ENCODE measurements around the gene FCER2. TPM values are rescaled to one million over a fixed set of nuclear protein-coding genes. Genes with fewer than 3 reads are reported as not detected.

FCER2 gene
- total RNA-seq, 1 donor from 2014 or later, result under 0.01 TPM

- H3K9ac ChIP-seq (ENCODE audit: low read depth in 1 of 3, low read length in 3 of 3), result no peak overlapping the region
- no peak overlapping the region for H3K27ac ChIP-seq (ENCODE audit: low read depth, low read length)
- no peak overlapping the region for H3K4me3 ChIP-seq (ENCODE audit: low read length in 3 of 3)
- no peaks in the 10 kb centered on the region for H3K36me3 ChIP-seq (ENCODE audit: control insufficient read depth in 3 of 3, insufficient read depth in 3 of 3, low read length in 3 of 3)
- peaks cover 0 to 6% (median 4%) of the 10 kb centered on the region in 3 donors for H3K27me3 ChIP-seq (ENCODE audit: control insufficient read depth in 3 of 3, insufficient read depth in 3 of 3, low read length in 3 of 3)
- H3K9me3 ChIP-seq (ENCODE audit: control insufficient read depth in 3 of 3, low read length in 3 of 3), result no peaks in the 10 kb centered on the region
- no peaks in the 10 kb centered on the region for H3K4me1 ChIP-seq (ENCODE audit: control insufficient read depth in 3 of 3, insufficient read depth in 3 of 3, low read length in 3 of 3)
Observed at GRCh38 chr19:7722231-7722651, 20.3 kb upstream of the FCER2 start.

- no peak overlapping the region for H3K9ac ChIP-seq (ENCODE audit: low read depth in 1 of 3, low read length in 3 of 3)
- no peak overlapping the region for H3K27ac ChIP-seq (ENCODE audit: low read depth, low read length)
- H3K4me3 ChIP-seq (ENCODE audit: low read length in 3 of 3), result no peak overlapping the region
- peaks cover 0 to 5% (median 0%) of the 10 kb centered on the region in 3 donors for H3K9me3 ChIP-seq (ENCODE audit: control insufficient read depth in 3 of 3, low read length in 3 of 3)
- H3K36me3 ChIP-seq (ENCODE audit: control insufficient read depth in 3 of 3, insufficient read depth in 3 of 3, low read length in 3 of 3), result no peaks in the 10 kb centered on the region
- H3K4me1 ChIP-seq (ENCODE audit: control insufficient read depth in 3 of 3, insufficient read depth in 3 of 3, low read length in 3 of 3), result no peaks in the 10 kb centered on the region
- peaks cover 0 to 6% (median 4%) of the 10 kb centered on the region in 3 donors for H3K27me3 ChIP-seq (ENCODE audit: control insufficient read depth in 3 of 3, insufficient read depth in 3 of 3, low read length in 3 of 3)
Observed at GRCh38 chr19:7720351-7720750, 18.4 kb upstream of the FCER2 start.

GRCh38 chr19:7718668-7719067 is 16.7 kb upstream of the FCER2 start:
- Histone ChIP-seq H3K36me3 (ENCODE audit: control insufficient read depth in 3 of 3, insufficient read depth in 3 of 3, low read length in 3 of 3) (no peaks in the 10 kb centered on the region), H3K4me1 (ENCODE audit: control insufficient read depth in 3 of 3, insufficient read depth in 3 of 3, low read length in 3 of 3) (no peaks in the 10 kb centered on the region), H3K9me3 (ENCODE audit: control insufficient read depth in 3 of 3, low read length in 3 of 3) (peaks cover 0 to 5% (median 0%) of the 10 kb centered on the region in 3 donors), H3K27ac (ENCODE audit: low read depth, low read length) (no peak overlapping the region), H3K27me3 (ENCODE audit: control insufficient read depth in 3 of 3, insufficient read depth in 3 of 3, low read length in 3 of 3) (peaks cover 0 to 6% (median 4%) of the 10 kb centered on the region in 3 donors), H3K4me3 (ENCODE audit: low read length in 3 of 3) (no peak overlapping the region), H3K9ac (ENCODE audit: low read depth in 1 of 3, low read length in 3 of 3) (no peak overlapping the region)

- Histone ChIP-seq H3K4me1 (ENCODE audit: control insufficient read depth in 3 of 3, insufficient read depth in 3 of 3, low read length in 3 of 3) (no peaks in the 10 kb centered on the region), H3K36me3 (ENCODE audit: control insufficient read depth in 3 of 3, insufficient read depth in 3 of 3, low read length in 3 of 3) (no peaks in the 10 kb centered on the region), H3K9me3 (ENCODE audit: control insufficient read depth in 3 of 3, low read length in 3 of 3) (peaks cover 0 to 5% (median 0%) of the 10 kb centered on the region in 3 donors), H3K4me3 (ENCODE audit: low read length in 3 of 3) (no peak overlapping the region), H3K27ac (ENCODE audit: low read depth, low read length) (no peak overlapping the region), H3K9ac (ENCODE audit: low read depth in 1 of 3, low read length in 3 of 3) (no peak overlapping the region), H3K27me3 (ENCODE audit: control insufficient read depth in 3 of 3, insufficient read depth in 3 of 3, low read length in 3 of 3) (no peaks in the 10 kb centered on the region)
Observed at GRCh38 chr19:7716762-7717161, 14.8 kb upstream of the FCER2 start.

GRCh38 chr19:7715671-7716070 is 13.7 kb upstream of the FCER2 start:
- no peaks in the 10 kb centered on the region for H3K4me1 ChIP-seq (ENCODE audit: control insufficient read depth in 3 of 3, insufficient read depth in 3 of 3, low read length in 3 of 3)
- no peak overlapping the region for H3K4me3 ChIP-seq (ENCODE audit: low read length in 3 of 3)
- peaks cover 0 to 5% (median 0%) of the 10 kb centered on the region in 3 donors for H3K9me3 ChIP-seq (ENCODE audit: control insufficient read depth in 3 of 3, low read length in 3 of 3)
- H3K9ac ChIP-seq (ENCODE audit: low read depth in 1 of 3, low read length in 3 of 3), result no peak overlapping the region
- H3K27me3 ChIP-seq (ENCODE audit: control insufficient read depth in 3 of 3, insufficient read depth in 3 of 3, low read length in 3 of 3), result no peaks in the 10 kb centered on the region
- no peak overlapping the region for H3K27ac ChIP-seq (ENCODE audit: low read depth, low read length)
- no peaks in the 10 kb centered on the region for H3K36me3 ChIP-seq (ENCODE audit: control insufficient read depth in 3 of 3, insufficient read depth in 3 of 3, low read length in 3 of 3)

- Histone ChIP-seq H3K27me3 (ENCODE audit: control insufficient read depth in 3 of 3, insufficient read depth in 3 of 3, low read length in 3 of 3) (peaks cover 0 to 3% (median 0%) of the 10 kb centered on the region in 3 donors), H3K4me3 (ENCODE audit: low read length in 3 of 3) (no peak overlapping the region), H3K36me3 (ENCODE audit: control insufficient read depth in 3 of 3, insufficient read depth in 3 of 3, low read length in 3 of 3) (no peaks in the 10 kb centered on the region), H3K9me3 (ENCODE audit: control insufficient read depth in 3 of 3, low read length in 3 of 3) (no peaks in the 10 kb centered on the region), H3K27ac (ENCODE audit: low read depth, low read length) (no peak overlapping the region), H3K9ac (ENCODE audit: low read depth in 1 of 3, low read length in 3 of 3) (no peak overlapping the region), H3K4me1 (ENCODE audit: control insufficient read depth in 3 of 3, insufficient read depth in 3 of 3, low read length in 3 of 3) (no peaks in the 10 kb centered on the region)
Observed at GRCh38 chr19:7710616-7711015, 8.7 kb upstream of the FCER2 start.

- Histone ChIP-seq H3K4me1 (ENCODE audit: control insufficient read depth in 3 of 3, insufficient read depth in 3 of 3, low read length in 3 of 3) (no peaks in the 10 kb centered on the region), H3K27me3 (ENCODE audit: control insufficient read depth in 3 of 3, insufficient read depth in 3 of 3, low read length in 3 of 3) (peaks cover 0 to 3% (median 0%) of the 10 kb centered on the region in 3 donors), H3K9me3 (ENCODE audit: control insufficient read depth in 3 of 3, low read length in 3 of 3) (no peaks in the 10 kb centered on the region), H3K36me3 (ENCODE audit: control insufficient read depth in 3 of 3, insufficient read depth in 3 of 3, low read length in 3 of 3) (no peaks in the 10 kb centered on the region), H3K4me3 (ENCODE audit: low read length in 3 of 3) (no peak overlapping the region), H3K9ac (ENCODE audit: low read depth in 1 of 3, low read length in 3 of 3) (no peak overlapping the region), H3K27ac (ENCODE audit: low read depth, low read length) (no peak overlapping the region)
Observed at GRCh38 chr19:7709932-7710460, 8.1 kb upstream of the FCER2 start.

GRCh38 chr19:7706955-7707456 is 5.1 kb upstream of the FCER2 start:
- H3K27me3 ChIP-seq (ENCODE audit: control insufficient read depth in 3 of 3, insufficient read depth in 3 of 3, low read length in 3 of 3), result peaks cover 9 to 13% (median 12%) of the 10 kb centered on the region in 3 donors
- no peak overlapping the region for H3K9ac ChIP-seq (ENCODE audit: low read depth in 1 of 3, low read length in 3 of 3)
- H3K9me3 ChIP-seq (ENCODE audit: control insufficient read depth in 3 of 3, low read length in 3 of 3), result no peaks in the 10 kb centered on the region
- no peak overlapping the region for H3K4me3 ChIP-seq (ENCODE audit: low read length in 3 of 3)
- peak overlapping the region; percentile 40 for H3K27ac ChIP-seq (ENCODE audit: low read depth, low read length)
- H3K36me3 ChIP-seq (ENCODE audit: control insufficient read depth in 3 of 3, insufficient read depth in 3 of 3, low read length in 3 of 3), result no peaks in the 10 kb centered on the region
- no peaks in the 10 kb centered on the region for H3K4me1 ChIP-seq (ENCODE audit: control insufficient read depth in 3 of 3, insufficient read depth in 3 of 3, low read length in 3 of 3)

- Histone ChIP-seq H3K9ac (ENCODE audit: low read depth in 1 of 3, low read length in 3 of 3) (no peak overlapping the region), H3K4me1 (ENCODE audit: control insufficient read depth in 3 of 3, insufficient read depth in 3 of 3, low read length in 3 of 3) (no peaks in the 10 kb centered on the region), H3K4me3 (ENCODE audit: low read length in 3 of 3) (no peak overlapping the region), H3K36me3 (ENCODE audit: control insufficient read depth in 3 of 3, insufficient read depth in 3 of 3, low read length in 3 of 3) (no peaks in the 10 kb centered on the region), H3K27ac (ENCODE audit: low read depth, low read length) (peak overlapping the region; percentile 40), H3K27me3 (ENCODE audit: control insufficient read depth in 3 of 3, insufficient read depth in 3 of 3, low read length in 3 of 3) (peaks cover 9 to 17% (median 17%) of the 10 kb centered on the region in 3 donors), H3K9me3 (ENCODE audit: control insufficient read depth in 3 of 3, low read length in 3 of 3) (no peaks in the 10 kb centered on the region)
Observed at GRCh38 chr19:7706188-7706954, 4.4 kb upstream of the FCER2 start.

Measured in skeletal muscle tissue (tissue), 4 donors.